Activated CD4-positive, alpha-beta memory T cell treated with anti-CD3 and anti-CD28 coated beads, Interleukin-2, amount 10 ng/mL, durations not matched to agents 7 days and 5 days (primary cell): ENCODE data around the gene NBPF14. TPM values are rescaled to one million over a fixed set of nuclear protein-coding genes. Genes with fewer than 3 reads are reported as not detected.
A peak's percentile ranks its signal among the peaks of the same experiment; 100 is the strongest.
"Not testable (repeated sequence)": the region's sequence is repeated elsewhere in the genome, so short reads cannot be mapped to it uniquely, and the experiment has no call there.

Experiments used
- CTCF ChIA-PET: fragments of 350-600 bp; sonication (Branson Sonifier 250); formaldehyde crosslinking; loops from one replicate; lab custom pipeline; 2021; ENCODE audit warnings: antibody characterized with exemption, inconsistent platforms; lab: Charles Lee
- POLR2A ChIA-PET: fragments of 350-600 bp; sonication (Branson Sonifier 250); formaldehyde crosslinking; loops from one replicate; lab custom pipeline; 2021; ENCODE audit warnings: antibody characterized with exemption; lab: Charles Lee
- DNase-seq: peaks from one replicate; pipeline ENCODE4 v3.0.0-alpha.2; 2020
- H3K27ac Mint-ChIP-seq: one replicate; pipeline ENCODE4 v1.8.0; 2021; ENCODE audit warnings: mild to moderate bottlenecking, mixed read lengths
- H3K27me3 Mint-ChIP-seq: one replicate; pipeline ENCODE4 v1.8.0; 2021; ENCODE audit warnings: mixed read lengths
- H3K36me3 Mint-ChIP-seq: one replicate; pipeline ENCODE4 v1.8.0; 2021; ENCODE audit warnings: low read depth, mixed read lengths
- H3K4me1 Mint-ChIP-seq: one replicate; pipeline ENCODE4 v1.8.0; 2021; ENCODE audit warnings: mixed read lengths
- H3K4me3 Mint-ChIP-seq: one replicate; pipeline ENCODE4 v1.8.0; 2021; ENCODE audit warnings: mild to moderate bottlenecking, mixed read lengths
- H3K9me3 Mint-ChIP-seq: one replicate; pipeline ENCODE4 v1.8.0; 2021; ENCODE audit warnings: mixed read lengths
- total RNA-seq, 2 experiments: library from RNA; stranded (reverse); gene quantifications; one replicate each; pipeline ENCODE4 v1.2.3, GENCODE V29; 2021

NBPF14 gene, protein sequence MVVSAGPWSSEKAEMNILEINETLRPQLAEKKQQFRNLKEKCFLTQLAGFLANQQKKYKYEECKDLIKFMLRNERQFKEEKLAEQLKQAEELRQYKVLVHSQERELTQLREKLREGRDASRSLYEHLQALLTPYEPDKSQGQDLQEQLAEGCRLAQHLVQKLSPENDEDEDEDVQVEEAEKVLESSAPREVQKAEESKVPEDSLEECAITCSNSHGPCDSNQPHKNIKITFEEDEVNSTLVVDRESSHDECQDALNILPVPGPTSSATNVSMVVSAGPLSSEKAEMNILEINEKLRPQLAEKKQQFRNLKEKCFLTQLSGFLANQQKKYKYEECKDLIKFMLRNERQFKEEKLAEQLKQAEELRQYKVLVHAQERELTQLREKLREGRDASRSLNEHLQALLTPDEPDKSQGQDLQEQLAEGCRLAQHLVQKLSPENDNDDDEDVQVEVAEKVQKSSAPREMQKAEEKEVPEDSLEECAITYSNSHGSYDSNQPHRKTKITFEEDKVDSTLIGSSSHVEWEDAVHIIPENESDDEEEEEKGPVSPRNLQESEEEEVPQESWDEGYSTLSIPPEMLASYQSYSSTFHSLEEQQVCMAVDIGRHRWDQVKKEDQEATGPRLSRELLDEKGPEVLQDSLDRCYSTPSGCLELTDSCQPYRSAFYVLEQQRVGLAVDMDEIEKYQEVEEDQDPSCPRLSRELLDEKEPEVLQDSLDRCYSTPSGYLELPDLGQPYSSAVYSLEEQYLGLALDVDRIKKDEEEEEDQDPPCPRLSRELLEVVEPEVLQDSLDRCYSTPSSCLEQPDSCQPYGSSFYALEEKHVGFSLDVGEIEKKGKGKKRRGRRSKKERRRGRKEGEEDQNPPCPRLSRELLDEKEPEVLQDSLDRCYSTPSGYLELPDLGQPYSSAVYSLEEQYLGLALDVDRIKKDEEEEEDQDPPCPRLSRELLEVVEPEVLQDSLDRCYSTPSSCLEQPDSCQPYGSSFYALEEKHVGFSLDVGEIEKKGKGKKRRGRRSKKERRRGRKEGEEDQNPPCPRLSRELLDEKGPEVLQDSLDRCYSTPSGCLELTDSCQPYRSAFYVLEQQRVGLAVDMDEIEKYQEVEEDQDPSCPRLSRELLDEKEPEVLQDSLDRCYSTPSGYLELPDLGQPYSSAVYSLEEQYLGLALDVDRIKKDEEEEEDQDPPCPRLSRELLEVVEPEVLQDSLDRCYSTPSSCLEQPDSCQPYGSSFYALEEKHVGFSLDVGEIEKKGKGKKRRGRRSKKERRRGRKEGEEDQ (N-terminal part only)
- total RNA-seq: 10 to 100 TPM; 23.6 to 24.7 TPM

DNA sequence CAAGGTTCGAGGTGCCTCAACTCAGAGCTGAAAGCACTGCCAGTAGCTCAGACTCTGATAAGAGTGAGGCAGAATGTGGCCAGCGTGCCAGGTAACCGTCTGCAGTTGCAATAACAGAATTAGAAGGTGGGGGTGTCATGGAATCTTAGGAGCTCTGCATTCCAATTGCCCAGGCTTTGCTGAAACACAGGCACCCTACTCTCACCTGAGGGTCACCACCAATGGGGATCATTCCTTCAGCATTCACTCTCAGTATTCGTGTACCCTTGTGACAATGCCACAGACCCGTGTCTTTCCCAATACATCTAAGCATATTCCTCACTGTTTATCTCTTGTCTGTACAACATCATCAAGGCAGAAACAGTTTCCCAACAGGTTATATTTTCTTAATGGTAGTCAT is at the start of gene NBPF14:
Gene NBPF14 (minus strand): TSS at position 101 of the 400 bp plus-strand sequence. CDS start 294 bp downstream, outside the sequence.
- POLR2A ChIA-PET, H3K9me3 Mint-ChIP-seq, H3K4me1 Mint-ChIP-seq, H3K27ac Mint-ChIP-seq, DNase-seq, H3K4me3 Mint-ChIP-seq, H3K27me3 Mint-ChIP-seq, CTCF ChIA-PET, H3K36me3 Mint-ChIP-seq: not testable (repeated sequence)

DNA sequence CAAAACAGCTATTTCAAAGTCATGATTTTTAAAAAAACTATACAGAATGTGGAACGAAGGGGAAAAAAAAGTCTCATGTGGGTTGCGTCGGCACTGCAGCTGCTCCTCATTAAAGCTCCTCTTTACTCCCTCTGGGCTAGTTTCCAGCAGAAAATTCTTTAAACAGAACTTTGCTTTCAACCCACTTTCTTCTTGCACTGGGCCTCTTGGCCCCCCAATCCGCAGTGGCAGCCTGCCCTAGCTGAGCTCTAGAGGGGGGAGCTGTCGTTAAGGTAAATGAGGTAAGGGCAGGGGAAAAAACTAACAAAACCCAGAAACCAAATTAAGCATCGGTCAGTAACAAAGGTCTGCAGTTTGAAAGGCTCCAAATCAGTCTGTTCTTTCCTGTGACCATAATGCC is 29.6 kb upstream of the NBPF14 start:
- CTCF ChIA-PET, POLR2A ChIA-PET, H3K4me3 Mint-ChIP-seq, H3K27ac Mint-ChIP-seq, H3K9me3 Mint-ChIP-seq, H3K36me3 Mint-ChIP-seq, H3K4me1 Mint-ChIP-seq, H3K27me3 Mint-ChIP-seq, DNase-seq: not testable (repeated sequence)

DNA sequence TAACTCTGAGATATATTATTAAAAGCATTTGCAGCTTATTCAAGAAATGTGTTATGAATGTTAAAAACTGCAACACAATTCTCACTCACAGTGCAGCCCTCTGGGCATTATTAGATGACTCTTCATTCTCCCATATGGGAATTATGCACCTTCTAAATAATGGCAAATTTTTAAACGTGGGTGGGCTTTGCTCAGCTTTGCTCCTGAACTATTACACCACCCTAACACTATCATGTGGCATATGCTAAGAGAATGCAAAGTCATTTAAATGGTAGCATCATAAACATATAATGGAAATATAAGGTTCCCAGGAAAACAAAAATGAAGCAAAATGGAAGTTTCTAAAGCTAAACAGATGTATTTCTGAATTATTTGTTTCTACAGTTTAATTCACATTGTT is 22.4 kb upstream of the NBPF14 start:
- H3K9me3 Mint-ChIP-seq, H3K27ac Mint-ChIP-seq, H3K4me1 Mint-ChIP-seq, H3K4me3 Mint-ChIP-seq, H3K36me3 Mint-ChIP-seq, POLR2A ChIA-PET, DNase-seq, H3K27me3 Mint-ChIP-seq, CTCF ChIA-PET: not testable (repeated sequence)

DNA sequence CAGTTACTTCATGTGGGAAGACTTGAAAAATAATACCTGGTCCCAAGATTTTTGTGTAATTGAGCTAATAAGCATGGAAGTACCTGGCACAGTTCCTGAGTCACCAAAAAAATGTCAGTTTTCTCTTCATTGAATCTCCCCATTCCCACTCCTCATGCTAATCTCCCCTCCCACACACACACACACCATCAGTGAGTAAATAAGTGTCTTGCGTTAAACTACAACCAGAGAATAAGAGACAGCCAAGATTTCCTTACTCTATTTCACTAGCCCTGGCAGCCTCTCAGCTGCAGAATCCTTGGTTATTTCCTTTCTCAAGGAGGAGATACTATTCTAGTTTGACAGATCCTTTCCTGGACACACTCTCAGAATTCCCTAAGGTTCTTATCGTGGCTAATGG is 9.5 kb upstream of the NBPF14 start:
- H3K4me3 Mint-ChIP-seq, DNase-seq, H3K27me3 Mint-ChIP-seq, H3K9me3 Mint-ChIP-seq, H3K27ac Mint-ChIP-seq, CTCF ChIA-PET, H3K4me1 Mint-ChIP-seq, H3K36me3 Mint-ChIP-seq, POLR2A ChIA-PET: not testable (repeated sequence)

DNA sequence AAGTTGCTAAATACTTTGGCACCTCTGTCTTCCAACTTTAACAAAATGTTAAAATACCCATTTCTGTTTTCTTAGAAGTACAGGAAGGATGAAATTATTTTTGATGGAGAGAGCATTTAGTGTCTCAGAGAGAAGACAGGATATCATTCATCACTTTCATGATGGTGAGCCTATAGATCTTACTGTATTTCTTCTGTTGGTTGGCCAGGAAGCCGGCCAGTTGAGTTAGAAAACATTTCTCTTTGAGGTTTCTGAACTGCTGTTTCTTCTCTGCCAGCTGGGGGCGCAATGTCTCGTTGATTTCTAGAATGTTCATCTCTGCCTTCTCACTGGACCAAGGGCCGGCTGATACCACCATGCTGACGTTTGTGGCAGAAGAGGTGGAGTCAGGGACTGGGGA is 451 bp downstream of the NBPF14 start:
- H3K27ac Mint-ChIP-seq, H3K9me3 Mint-ChIP-seq, H3K4me3 Mint-ChIP-seq, POLR2A ChIA-PET, H3K4me1 Mint-ChIP-seq, H3K36me3 Mint-ChIP-seq, CTCF ChIA-PET, H3K27me3 Mint-ChIP-seq: not testable (repeated sequence)
- peak; percentile 16 for DNase-seq

DNA sequence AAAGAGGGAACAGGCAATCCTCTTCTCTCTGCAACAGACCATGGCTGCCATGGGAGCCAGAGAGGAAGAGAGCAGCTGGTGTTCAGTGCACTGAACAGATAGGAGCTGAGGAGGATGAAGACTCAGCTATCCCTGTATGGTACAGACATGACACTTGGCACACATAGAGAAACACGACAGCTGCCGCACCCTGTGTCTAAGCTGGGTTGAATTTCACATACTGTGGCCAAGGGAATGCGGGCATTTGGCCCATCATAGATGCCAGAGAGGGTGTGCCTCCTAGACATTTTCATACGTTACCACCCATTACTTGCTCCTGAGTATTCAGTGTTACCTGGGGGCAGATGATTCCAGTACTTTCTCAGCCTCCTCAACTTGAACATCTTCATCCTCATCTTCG is 4.7 kb downstream of the NBPF14 start:
- CTCF ChIA-PET, H3K9me3 Mint-ChIP-seq, DNase-seq, H3K27me3 Mint-ChIP-seq, H3K4me3 Mint-ChIP-seq, POLR2A ChIA-PET, H3K36me3 Mint-ChIP-seq, H3K4me1 Mint-ChIP-seq, H3K27ac Mint-ChIP-seq: not testable (repeated sequence)

DNA sequence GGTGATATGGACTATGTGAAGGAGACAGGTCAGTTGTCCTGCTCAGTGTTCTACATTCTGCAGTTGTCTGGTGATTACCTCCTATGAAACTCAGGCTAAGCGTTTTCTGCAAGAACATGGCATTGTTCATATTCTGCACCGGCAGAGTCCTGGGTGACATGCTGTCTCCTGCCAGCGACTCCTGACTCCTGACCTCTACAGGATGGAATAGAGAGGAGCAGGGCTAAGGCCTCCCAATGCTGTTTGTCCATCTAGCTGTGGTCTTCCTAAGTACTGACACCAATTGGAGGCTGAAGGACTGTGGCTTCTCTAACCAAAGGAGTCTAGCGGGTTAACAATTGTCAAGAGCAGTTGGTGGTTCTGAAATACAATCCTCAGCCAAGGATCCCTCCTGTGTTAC is 63.7 kb downstream of the NBPF14 start:
- DNase-seq, H3K4me3 Mint-ChIP-seq, POLR2A ChIA-PET, H3K4me1 Mint-ChIP-seq, CTCF ChIA-PET, H3K9me3 Mint-ChIP-seq, H3K27me3 Mint-ChIP-seq, H3K27ac Mint-ChIP-seq, H3K36me3 Mint-ChIP-seq: not testable (repeated sequence)

DNA sequence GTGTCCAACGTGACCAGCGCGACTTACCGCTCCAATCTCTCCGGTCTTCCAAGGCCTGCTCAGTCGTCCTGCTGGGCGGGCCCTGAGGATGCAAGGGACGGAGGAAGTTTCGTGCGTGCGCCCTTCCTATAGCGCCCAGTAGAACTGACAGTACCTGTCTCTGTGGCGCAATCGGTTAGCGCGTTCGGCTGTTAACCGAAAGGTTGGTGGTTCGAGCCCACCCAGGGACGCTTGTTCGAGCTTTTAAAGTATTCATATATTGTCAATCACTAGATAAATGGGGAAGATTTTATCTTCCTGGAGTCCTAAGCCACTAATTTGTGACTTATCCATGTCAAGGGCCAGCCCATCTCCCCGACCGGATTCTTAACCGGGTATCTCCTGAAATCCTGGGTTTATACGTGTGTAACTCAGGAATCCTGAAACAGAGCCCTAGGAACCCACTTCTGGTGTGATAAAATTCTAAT is 66.7 kb downstream of the NBPF14 start:
- Mint-ChIP-seq H3K27ac (peak overlapping the region; percentile 65), H3K4me3 (peak overlapping the region; percentile 72)
- H3K4me1 Mint-ChIP-seq, H3K9me3 Mint-ChIP-seq, H3K36me3 Mint-ChIP-seq, POLR2A ChIA-PET, CTCF ChIA-PET, H3K27me3 Mint-ChIP-seq: not testable (repeated sequence)
- peak; percentile 69 for DNase-seq

DNA sequence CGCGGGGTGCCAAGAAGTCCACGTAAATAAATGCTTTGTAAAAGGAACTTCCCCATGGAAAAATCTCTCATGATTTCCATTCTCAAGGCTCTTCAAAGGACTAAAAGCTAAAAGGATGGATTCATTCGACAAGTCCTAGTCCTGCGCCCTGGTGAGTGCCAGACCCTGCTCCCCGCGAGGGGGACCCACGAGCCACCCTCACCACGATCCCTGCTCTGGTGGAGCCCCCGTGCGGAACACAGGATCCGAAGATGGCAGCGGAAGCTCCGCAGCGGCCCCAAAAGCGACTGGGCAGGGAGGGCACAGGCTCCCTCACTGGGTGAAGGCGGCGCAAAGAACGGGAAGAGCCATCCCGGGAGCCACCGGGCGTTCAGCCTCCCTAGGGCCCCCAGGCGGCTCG is 67.2 kb downstream of the NBPF14 start:
- DNase-seq, H3K4me3 Mint-ChIP-seq, H3K9me3 Mint-ChIP-seq, H3K27ac Mint-ChIP-seq, H3K27me3 Mint-ChIP-seq, POLR2A ChIA-PET, H3K36me3 Mint-ChIP-seq, CTCF ChIA-PET, H3K4me1 Mint-ChIP-seq: not testable (repeated sequence)

DNA sequence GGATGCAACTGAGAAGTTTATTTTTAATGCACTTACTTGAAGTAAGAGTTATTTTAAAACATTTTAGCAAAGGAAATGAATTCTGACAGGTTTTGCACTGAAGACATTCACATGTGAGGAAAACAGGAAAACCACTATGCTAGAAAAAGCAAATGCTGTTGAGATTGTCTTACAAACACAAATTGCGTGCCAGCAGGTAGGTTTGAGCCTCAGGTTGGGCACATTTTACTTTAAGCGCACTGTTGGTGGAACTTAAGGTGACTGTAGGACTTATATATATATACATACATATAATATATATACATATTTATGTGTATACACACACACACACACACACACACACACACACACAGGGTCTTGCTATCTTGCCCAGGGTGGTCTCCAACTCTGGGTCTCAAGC is 69.2 kb downstream of the NBPF14 start:
- H3K9me3 Mint-ChIP-seq, CTCF ChIA-PET: not testable (repeated sequence)

DNA sequence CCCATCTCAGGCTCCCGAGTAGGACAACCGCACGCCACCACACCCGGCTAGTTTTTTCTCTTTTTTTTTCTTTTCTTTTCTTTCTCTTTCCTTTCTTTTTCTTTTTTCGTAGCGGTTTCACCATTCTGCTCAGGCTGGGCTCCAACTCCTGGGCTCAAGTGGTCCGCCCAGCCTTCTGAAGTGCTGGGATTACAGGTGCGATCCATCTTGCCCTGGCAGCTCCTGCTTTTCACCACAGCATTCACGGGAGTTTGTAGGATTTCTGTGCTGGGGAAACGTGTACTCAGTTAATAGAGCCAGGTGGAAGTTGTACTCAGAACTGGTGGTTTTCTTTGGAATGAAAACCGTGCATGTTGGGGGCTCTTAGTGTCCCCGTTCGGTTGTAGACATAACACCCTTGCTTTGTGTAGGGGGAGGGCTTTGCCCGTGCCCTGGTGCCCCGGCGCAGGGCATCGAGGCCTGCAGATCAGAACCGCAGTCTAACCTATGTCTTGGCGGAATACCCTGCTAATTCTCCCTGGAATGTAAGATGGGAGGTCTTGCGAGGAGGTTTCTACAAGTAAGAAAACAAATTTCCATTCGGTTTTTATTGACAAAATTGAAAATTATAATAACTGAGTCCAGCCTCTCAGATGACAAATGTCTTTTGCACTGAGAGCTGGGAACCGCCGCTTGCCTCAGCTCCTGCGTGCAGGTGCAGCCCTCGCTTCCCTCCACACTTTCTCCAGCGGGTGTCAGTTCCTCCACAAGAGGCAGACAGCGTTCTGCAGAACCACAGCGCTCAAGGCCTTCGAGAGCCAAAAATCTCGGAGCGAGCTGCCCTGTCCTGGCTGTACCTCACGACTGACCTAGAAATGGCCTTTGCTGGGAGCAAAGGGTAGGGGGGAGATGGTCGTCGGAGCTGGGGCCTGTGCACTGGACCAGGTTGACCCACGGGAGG is 72.3 kb downstream of the NBPF14 start:
- H3K27me3 Mint-ChIP-seq, H3K36me3 Mint-ChIP-seq, H3K4me1 Mint-ChIP-seq, CTCF ChIA-PET, H3K9me3 Mint-ChIP-seq, DNase-seq: not testable (repeated sequence)
- POLR2A ChIA-PET: interaction anchor here (0.6 to 1.8 kb wide), 17 partner anchors 64 to 260 kb away, joined by 3 to 33 read pairs (median 5); no protein-coding TSS in a partner anchor
- peak overlapping the region; percentile 92 for H3K27ac Mint-ChIP-seq
- peak overlapping the region; percentile 77 for H3K4me3 Mint-ChIP-seq

More for the DNA sequence above, 69.2 kb downstream of the NBPF14 start:
- H3K27me3 Mint-ChIP-seq, H3K4me1 Mint-ChIP-seq, DNase-seq, H3K4me3 Mint-ChIP-seq, H3K36me3 Mint-ChIP-seq, H3K27ac Mint-ChIP-seq, POLR2A ChIA-PET: not testable (repeated sequence)

DNA sequence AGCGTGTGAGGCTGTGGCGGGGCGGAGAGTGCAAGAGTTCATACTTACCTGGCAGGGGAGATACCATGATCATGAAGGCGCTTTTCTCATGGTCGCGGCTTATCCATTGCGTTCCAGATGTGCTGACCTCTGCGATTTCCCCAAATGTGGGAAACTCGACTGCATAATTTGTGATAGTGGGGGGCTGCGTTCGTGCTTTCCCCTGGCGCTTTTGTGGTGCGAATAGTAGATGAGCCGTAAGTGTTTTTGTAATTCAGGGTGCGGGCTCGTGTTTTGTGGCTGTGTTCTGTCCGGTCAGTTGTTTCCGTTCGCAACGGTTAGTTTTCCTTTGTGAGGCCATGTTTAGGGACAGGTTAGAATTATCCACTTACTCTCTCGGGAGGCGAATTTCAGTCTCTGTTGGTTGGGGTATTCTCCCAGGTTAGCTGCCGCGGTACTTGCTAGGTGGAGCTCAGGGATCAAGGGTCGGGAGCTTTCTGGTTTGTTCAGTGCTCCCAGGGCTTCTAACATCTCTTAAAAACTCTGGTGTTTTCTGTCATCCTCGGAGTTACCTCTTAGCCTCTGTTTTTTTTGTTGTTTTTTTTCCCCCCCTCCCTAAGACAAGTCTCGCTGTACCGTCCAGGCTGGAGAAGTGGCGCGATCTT is 73.1 kb downstream of the NBPF14 start:
- H3K27me3 Mint-ChIP-seq, H3K36me3 Mint-ChIP-seq, H3K9me3 Mint-ChIP-seq, H3K4me1 Mint-ChIP-seq, CTCF ChIA-PET: not testable (repeated sequence)
- H3K27ac Mint-ChIP-seq: peak overlapping the region; percentile 92
- peak; percentile 94 for DNase-seq
- H3K4me3 Mint-ChIP-seq: peak overlapping the region; percentile 77
- POLR2A ChIA-PET: interaction anchor here (0.6 to 1.8 kb wide), 17 partner anchors 63 to 259 kb away, joined by 3 to 33 read pairs (median 5); no protein-coding TSS in a partner anchor
